Measurements from ENCODE around the gene TTC27. TPM values are rescaled to one million over a fixed set of nuclear protein-coding genes. Genes with fewer than 3 reads are reported as not detected.

The TTC27 gene
- total and polyA plus RNA-seq, 2 of the 13 experiments (the other 11 are each of a cell fraction or from before 2014, with no cell fraction given): 26.7 to 44.7 TPM

DNA sequence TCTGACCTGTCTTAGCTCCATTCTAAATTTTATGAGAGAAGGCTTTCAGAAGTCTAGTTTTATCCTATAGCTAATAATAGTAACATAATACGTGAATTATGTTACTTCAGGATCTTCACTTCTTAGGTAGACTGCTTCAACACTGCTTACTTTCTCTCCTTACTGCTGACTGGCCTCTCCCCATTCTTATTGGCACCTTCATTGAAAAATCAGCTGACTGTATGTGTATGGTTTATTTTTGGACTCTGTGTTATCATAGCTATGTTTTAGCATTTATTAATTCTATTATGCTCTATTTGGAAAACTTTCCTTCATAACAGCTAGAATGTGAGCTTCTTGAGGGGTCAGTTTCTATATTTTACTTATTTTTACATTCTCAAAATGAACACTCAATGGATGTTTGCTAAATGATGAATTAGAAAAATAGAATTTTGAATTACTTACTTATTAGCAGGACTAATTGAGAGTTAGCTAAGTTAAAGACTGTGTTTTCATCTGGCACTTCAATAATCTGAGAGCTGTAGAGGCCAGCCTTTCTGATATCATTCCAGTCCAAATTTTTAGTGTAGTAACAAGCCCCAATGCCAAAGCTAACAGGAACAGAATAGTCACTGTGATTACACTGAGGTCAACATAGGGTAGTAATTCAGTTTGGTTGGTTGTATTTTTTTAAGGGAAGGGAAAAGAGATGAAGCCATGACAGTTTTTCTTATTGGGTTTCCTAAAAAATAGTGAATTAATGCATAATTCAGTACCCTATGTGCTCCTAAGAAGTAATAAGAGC is 92.3 kb downstream of the TTC27 start:
- Histone ChIP-seq H3K27me3 (ENCODE audit: control insufficient read depth in 1 of 2, insufficient read depth in 2 of 2, low read length in 2 of 2) (no peaks in the 10 kb centered on the region), H3K4me2 (ENCODE audit: low read depth, low read length) (no peak overlapping the region), H3K36me3 (replicated peaks in 1 of 2; ENCODE audit: control insufficient read depth in 1 of 2, insufficient read depth in 2 of 2, low read length in 2 of 2) (peaks cover 1 to 24% of the 10 kb centered on the region in 2 experiments; a peak in 4 of 5 replicates), H3K79me2 (ENCODE audit: insufficient read depth, low read length) (no peaks in the 10 kb centered on the region), H3K4me1 (ENCODE audit: insufficient read depth, low read length) (peaks cover 8% of the 10 kb centered on the region), H2AFZ (ENCODE audit: low read length) (no peak overlapping the region), H3K9ac (ENCODE audit: insufficient read depth, low read depth, low read length) (no peak overlapping the region), H3K9me3 (ENCODE audit: low read length) (no peaks in the 10 kb centered on the region), H4K20me1 (ENCODE audit: insufficient read depth, low read length) (no peaks in the 10 kb centered on the region), H3K27ac (ENCODE audit: extremely low read length, insufficient read depth, low read length) (no peak overlapping the region), H3K4me3 (replicated peaks in 1 of 3; ENCODE audit: insufficient read depth in 1 of 3, low read depth in 2 of 3, low read length in 3 of 3) (no peak overlapping the region)
- no TSS peak for BruUV-seq (replicated peaks)
- ChIA-PET POLR2A (no interaction called here), CTCF (ENCODE audit: low intra/inter-chr PET ratio, low total read pairs) (no interaction called here)
- WGBS (ENCODE audit: low lambda C conversion rate): 97% methylated on average over 1 of the region's 1 CpG
- in situ Hi-C loops (cut with HindIII; ENCODE audit: extremely low pct_ligation_motif_present, low pct_unique_long_range_greater_than_20kb) (no loop called here), intact Hi-C loops (cut with micrococcal nuclease; ENCODE audit: unreplicated experiment) (no loop called here)
- DNase-seq (ENCODE audit: low spot score): no peak
- no peak for TF ChIP-seq ZC3H13 (CRISPR knock-in tag; IDR thresholded peaks at IDR 0.05)
- TF ChIP-seq, protein P1, sequence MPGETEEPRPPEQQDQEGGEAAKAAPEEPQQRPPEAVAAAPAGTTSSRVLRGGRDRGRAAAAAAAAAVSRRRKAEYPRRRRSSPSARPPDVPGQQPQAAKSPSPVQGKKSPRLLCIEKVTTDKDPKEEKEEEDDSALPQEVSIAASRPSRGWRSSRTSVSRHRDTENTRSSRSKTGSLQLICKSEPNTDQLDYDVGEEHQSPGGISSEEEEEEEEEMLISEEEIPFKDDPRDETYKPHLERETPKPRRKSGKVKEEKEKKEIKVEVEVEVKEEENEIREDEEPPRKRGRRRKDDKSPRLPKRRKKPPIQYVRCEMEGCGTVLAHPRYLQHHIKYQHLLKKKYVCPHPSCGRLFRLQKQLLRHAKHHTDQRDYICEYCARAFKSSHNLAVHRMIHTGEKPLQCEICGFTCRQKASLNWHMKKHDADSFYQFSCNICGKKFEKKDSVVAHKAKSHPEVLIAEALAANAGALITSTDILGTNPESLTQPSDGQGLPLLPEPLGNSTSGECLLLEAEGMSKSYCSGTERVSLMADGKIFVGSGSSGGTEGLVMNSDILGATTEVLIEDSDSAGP (CRISPR knock-in tag; IDR thresholded peaks at IDR 0.05; ENCODE audit: borderline replicate concordance): no peak
- TF ChIP-seq ZNF652 (CRISPR knock-in tag; IDR thresholded peaks at IDR 0.05; ENCODE audit: borderline replicate concordance, low read depth): no peak
- no peak for ATAC-seq
- no peak for FAIRE-seq

DNA sequence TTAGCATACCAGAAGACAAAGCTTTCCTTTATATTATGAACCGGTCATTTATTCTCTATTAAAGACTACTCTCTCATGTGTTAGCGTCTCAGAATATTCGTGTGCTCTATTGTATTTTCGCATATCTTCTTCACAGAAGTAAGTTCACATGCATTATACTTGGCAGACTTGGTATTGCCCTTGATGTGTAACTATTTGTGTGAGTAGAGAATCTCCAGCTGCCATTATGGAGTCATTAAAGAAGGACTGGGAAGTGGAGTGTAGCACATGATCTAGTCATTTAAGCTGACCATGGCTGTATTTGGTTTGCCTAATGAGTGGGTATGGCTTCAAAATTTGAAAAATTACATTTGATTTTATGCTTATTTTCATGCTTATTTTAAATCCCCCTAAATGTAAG is 92.9 kb downstream of the TTC27 start:
- 96% methylated on average over 4 of the region's 4 CpGs for WGBS (ENCODE audit: low lambda C conversion rate)
- CTCF ChIA-PET (ENCODE audit: low intra/inter-chr PET ratio, low total read pairs): no interaction called here

More for the DNA sequence above, 92.9 kb downstream of the TTC27 start:
- no TSS peak for BruUV-seq (replicated peaks)
- H3K4me1 ChIP-seq (ENCODE audit: insufficient read depth, low read length): peaks cover 8% of the 10 kb centered on the region
- no peaks in the 10 kb centered on the region for H4K20me1 ChIP-seq (ENCODE audit: insufficient read depth, low read length)
- no peaks in the 10 kb centered on the region for H3K79me2 ChIP-seq (ENCODE audit: insufficient read depth, low read length)
- no peaks in the 10 kb centered on the region for H3K9me3 ChIP-seq (ENCODE audit: low read length)
- intact Hi-C loops (cut with micrococcal nuclease; ENCODE audit: unreplicated experiment): no loop called here
- FAIRE-seq (no peak), ATAC-seq (no peak), DNase-seq (ENCODE audit: low spot score) (no peak)
- no peak overlapping the region for H3K4me2 ChIP-seq (ENCODE audit: low read depth, low read length)
- in situ Hi-C loops (cut with HindIII; ENCODE audit: extremely low pct_ligation_motif_present, low pct_unique_long_range_greater_than_20kb): no loop called here
- no peak overlapping the region for H2AFZ ChIP-seq (ENCODE audit: low read length)
- no peak overlapping the region for H3K4me3 ChIP-seq (replicated peaks in 1 of 3; ENCODE audit: insufficient read depth in 1 of 3, low read depth in 2 of 3, low read length in 3 of 3)
- POLR2A ChIA-PET: no interaction called here
- H3K36me3 ChIP-seq (replicated peaks in 1 of 2; ENCODE audit: control insufficient read depth in 1 of 2, insufficient read depth in 2 of 2, low read length in 2 of 2): peaks cover 5 to 28% of the 10 kb centered on the region in 2 experiments
- H3K27ac ChIP-seq (ENCODE audit: extremely low read length, insufficient read depth, low read length): no peak overlapping the region
- TF ChIP-seq ZNF326 (CRISPR knock-in tag; IDR thresholded peaks at IDR 0.05; ENCODE audit: borderline replicate concordance) (no peak), ZSCAN31 (CRISPR knock-in tag; IDR thresholded peaks at IDR 0.05; ENCODE audit: low read depth) (no peak), ZSCAN21 (CRISPR knock-in tag; IDR thresholded peaks at IDR 0.05; ENCODE audit: borderline replicate concordance) (no peak), YEATS2 (CRISPR knock-in tag; IDR thresholded peaks at IDR 0.05; ENCODE audit: borderline replicate concordance) (no peak), ZNF230 (CRISPR knock-in tag; IDR thresholded peaks at IDR 0.05) (no peak), SRSF9 (IDR thresholded peaks at IDR 0.05; ENCODE audit: borderline replicate concordance, insufficient read depth, low read depth, low read length, poor library complexity, severe bottlenecking) (no peak), EP300 (IDR thresholded peaks at IDR 0.05; ENCODE audit: low read depth in 2 of 2, low read length in 2 of 2) (no peak), EP300 (CRISPR knock-in tag; IDR thresholded peaks at IDR 0.05; ENCODE audit: borderline replicate concordance) (no peak)
- no peaks in the 10 kb centered on the region for H3K27me3 ChIP-seq (ENCODE audit: control insufficient read depth in 1 of 2, insufficient read depth in 2 of 2, low read length in 2 of 2)
- H3K9ac ChIP-seq (ENCODE audit: insufficient read depth, low read depth, low read length): no peak overlapping the region

All from HepG2 (cell line).